GM23248 (cell line): ENCODE results near the gene PIEZO1.

Experiments
- EZH2 ChIP-seq: fragments of 200-600 bp; sonication (generic); IDR thresholded peaks from 2 replicates; pipeline ENCODE4 v1.6.1; 2018; ENCODE audit warnings: antibody characterized with exemption, mild to moderate bottlenecking; ENCODE audit not compliant: insufficient read depth, poor library complexity, severe bottlenecking
- EZH2phosphoT487 ChIP-seq: fragments of 200-600 bp; sonication (generic); IDR thresholded peaks from 2 replicates; pipeline ENCODE4 v1.6.1; 2018; ENCODE audit warnings: antibody characterized with exemption, moderate library complexity, mild to moderate bottlenecking, low read depth; ENCODE audit not compliant: insufficient read depth

DNA sequence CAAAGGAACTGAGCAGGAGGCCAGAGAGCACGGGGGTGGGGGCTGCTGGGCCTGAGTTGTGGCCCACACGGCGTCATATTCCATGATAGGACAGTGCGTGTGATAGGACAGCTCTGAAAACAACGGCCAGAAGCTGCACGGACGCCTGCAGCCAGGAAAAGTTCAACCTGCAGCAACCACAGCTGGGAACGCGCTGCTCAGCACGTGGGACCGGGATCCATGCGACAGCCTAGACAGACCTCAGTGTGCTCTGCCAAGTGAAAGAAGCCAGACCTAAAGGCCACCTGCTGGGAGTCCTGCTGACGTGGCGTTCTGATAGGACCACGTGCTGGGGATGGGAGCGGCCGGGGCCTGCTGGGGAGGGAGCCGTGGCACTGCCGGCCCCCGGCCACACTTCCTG, 57.1 kb downstream of the PIEZO1 start:
- TF ChIP-seq EZH2 (no peak), EZH2phosphoT487 (no peak)
